H9 (cell line): ENCODE measurements around the gene SELENOV. TPM values are rescaled to one million over a fixed set of nuclear protein-coding genes. Genes with fewer than 3 reads are reported as not detected.

Experiments
- DNase-seq: peaks from one replicate; pipeline ENCODE4 v3.0.0-alpha.2; 2017
- H2AFZ ChIP-seq: one replicate; pipeline ENCODE4 v1.6.1; 2013; ENCODE audit warnings: mild to moderate bottlenecking, low read length, control low read depth, moderate library complexity
- H2AK5ac ChIP-seq: 2 replicates; pipeline ENCODE4 v1.6.1; 2013; ENCODE audit warnings: low read length, control low read depth, mixed read lengths; ENCODE audit not compliant: insufficient read length
- H2BK120ac ChIP-seq: one replicate; pipeline ENCODE4 v1.6.1; 2013; ENCODE audit warnings: low read depth, mild to moderate bottlenecking, low read length, control low read depth, inconsistent platforms; ENCODE audit not compliant: poor library complexity, severe bottlenecking
- H2BK12ac ChIP-seq: 2 replicates; pipeline ENCODE4 v1.6.1; 2013; ENCODE audit warnings: low read length, control low read depth, mixed read lengths, low read depth; ENCODE audit not compliant: insufficient read length
- H2BK15ac ChIP-seq: 2 replicates; pipeline ENCODE4 v1.6.1; 2013; ENCODE audit warnings: low read depth, low read length, control low read depth
- H2BK20ac ChIP-seq: one replicate; pipeline ENCODE4 v1.6.1; 2013; ENCODE audit warnings: low read depth, mild to moderate bottlenecking, low read length, control low read depth, inconsistent platforms; ENCODE audit not compliant: poor library complexity, severe bottlenecking
- H2BK5ac ChIP-seq: 2 replicates; pipeline ENCODE4 v1.6.1; 2013; ENCODE audit warnings: low read length, control low read depth, mixed read lengths; ENCODE audit not compliant: insufficient read length
- H3K14ac ChIP-seq: 2 replicates; pipeline ENCODE4 v1.6.1; 2013; ENCODE audit warnings: low read length, control low read depth; ENCODE audit not compliant: insufficient read depth
- H3K18ac ChIP-seq: 2 replicates; pipeline ENCODE4 v1.6.1; 2013; ENCODE audit warnings: low read depth, mild to moderate bottlenecking, mixed read lengths, low read length, control low read depth; ENCODE audit not compliant: insufficient read length
- H3K23ac ChIP-seq: 2 replicates; pipeline ENCODE4 v1.6.1; 2013; ENCODE audit warnings: low read length, control low read depth, mixed read lengths, low read depth; ENCODE audit not compliant: insufficient read length
- H3K23me2 ChIP-seq: 2 replicates; pipeline ENCODE4 v1.6.1; 2013; ENCODE audit warnings: low read depth, mild to moderate bottlenecking, mixed read lengths, low read length, control low read depth; ENCODE audit not compliant: insufficient read length, poor library complexity, severe bottlenecking
- H3K27ac ChIP-seq: 2 replicates; pipeline ENCODE4 v1.5.1; 2013; ENCODE audit warnings: low read length, control low read depth, mixed read lengths, low read depth; ENCODE audit not compliant: insufficient read length
- H3K27me3 ChIP-seq: 2 replicates; pipeline ENCODE4 v1.6.1; 2013; ENCODE audit warnings: low read length, control low read depth, inconsistent platforms; ENCODE audit not compliant: insufficient read depth
- H3K4ac ChIP-seq: 2 replicates; pipeline ENCODE4 v1.6.1; 2013; ENCODE audit warnings: low read depth, mild to moderate bottlenecking, control low read depth, inconsistent platforms, low read length, moderate library complexity
- H3K4me1 ChIP-seq: 2 replicates; pipeline ENCODE4 v1.6.1; 2013; ENCODE audit warnings: low read length, control low read depth, inconsistent platforms; ENCODE audit not compliant: insufficient read depth
- H3K4me2 ChIP-seq: 2 replicates; pipeline ENCODE4 v1.6.1; 2013; ENCODE audit warnings: low read length, control low read depth, mixed read lengths; ENCODE audit not compliant: insufficient read length, insufficient read depth
- H3K56ac ChIP-seq: 2 replicates; pipeline ENCODE4 v1.6.1; 2013; ENCODE audit warnings: low read depth, mild to moderate bottlenecking, mixed read lengths, low read length, control low read depth; ENCODE audit not compliant: insufficient read length
- H3K79me1 ChIP-seq: 2 replicates; pipeline ENCODE4 v1.6.1; 2013; ENCODE audit warnings: low read depth, mild to moderate bottlenecking, moderate library complexity, low read length, control low read depth, inconsistent platforms; ENCODE audit not compliant: insufficient read depth, poor library complexity, severe bottlenecking
- H3K79me2 ChIP-seq: 2 replicates; pipeline ENCODE4 v1.6.1; 2013; ENCODE audit warnings: low read length, control low read depth, inconsistent platforms; ENCODE audit not compliant: insufficient read depth
- H3K9ac ChIP-seq: 2 replicates; pipeline ENCODE4 v1.6.1; 2013; ENCODE audit warnings: low read length, control low read depth, mixed read lengths; ENCODE audit not compliant: insufficient read length; ENCODE audit errors: extremely low read depth
- H3K9me3 ChIP-seq: one replicate; pipeline ENCODE4 v1.6.1; 2013; ENCODE audit warnings: low read depth, low read length, inconsistent platforms; ENCODE audit not compliant: control insufficient read depth
- H3T11ph ChIP-seq: one replicate; pipeline ENCODE4 v1.6.1; 2013; ENCODE audit warnings: mild to moderate bottlenecking, low read length, control low read depth, inconsistent platforms
- H4K20me1 ChIP-seq: one replicate; pipeline ENCODE4 v1.6.1; 2013; ENCODE audit not compliant: control insufficient read depth, insufficient read length, insufficient read depth
- H4K5ac ChIP-seq: 2 replicates; pipeline ENCODE4 v1.6.1; 2013; ENCODE audit warnings: low read depth, mild to moderate bottlenecking, mixed read lengths, low read length, control low read depth; ENCODE audit not compliant: insufficient read length
- H4K8ac ChIP-seq: replicated peaks from 2 replicates; pipeline ENCODE4 v1.6.1; 2013; ENCODE audit warnings: low read length, control low read depth, mixed read lengths, low read depth; ENCODE audit not compliant: insufficient read length
- H4K91ac ChIP-seq: 2 replicates; pipeline ENCODE4 v1.6.1; 2013; ENCODE audit warnings: low read depth, mild to moderate bottlenecking, moderate library complexity, mixed read lengths, low read length, control low read depth; ENCODE audit not compliant: insufficient read length
- H3K27ac Mint-ChIP-seq, 3 experiments: 2 replicates in 2 of 3; 3 replicates in 1 of 3; pipeline ENCODE4 v1.8.0; 2020 to 2021; ENCODE audit warnings: mixed read lengths in 3 of 3, mild to moderate bottlenecking in 1 of 3, moderate library complexity in 1 of 3
- H3K27me3 Mint-ChIP-seq: 2 replicates; pipeline ENCODE4 v1.8.0; 2021; ENCODE audit warnings: low read depth, mild to moderate bottlenecking, moderate library complexity, mixed read lengths
- H3K36me3 Mint-ChIP-seq, 3 experiments: 2 replicates in 2 of 3; 3 replicates in 1 of 3; pipeline ENCODE4 v1.8.0; 2020 to 2021; ENCODE audit warnings: low read depth in 3 of 3, mixed read lengths in 3 of 3; ENCODE audit not compliant: insufficient read depth in 1 of 3
- H3K4me1 Mint-ChIP-seq, 2 experiments: 2 replicates each; pipeline ENCODE4 v1.8.0; 2020; ENCODE audit warnings: mixed read lengths in 2 of 2
- H3K4me3 Mint-ChIP-seq, 2 experiments: 2 replicates in 1 of 2; 3 replicates in 1 of 2; pipeline ENCODE4 v1.8.0; 2020 to 2021; ENCODE audit warnings: mild to moderate bottlenecking in 2 of 2, mixed read lengths in 2 of 2, moderate library complexity in 1 of 2
- H3K9me3 Mint-ChIP-seq, 2 experiments: 2 replicates in 1 of 2; 3 replicates in 1 of 2; pipeline ENCODE4 v1.8.0; 2020; ENCODE audit warnings: mild to moderate bottlenecking in 2 of 2, mixed read lengths in 2 of 2, moderate library complexity in 1 of 2
- WGBS: extraction: QIAGEN DNeasy Blood & Tissue Kit; methylation state at CpG from one replicate; pipeline ENCODE4 v1.1.7; 2013; ENCODE audit warnings: missing lambda C conversion rate, low lambda C conversion rate, mixed read lengths; ENCODE audit not compliant: insufficient read length; ENCODE audit errors: extremely low coverage; 5-methylcytosine and 5-hydroxymethylcytosine counted together
- total RNA-seq: library from RNA; stranded (reverse); gene quantifications from 2 replicates; pipeline ENCODE4 v1.2.1, GENCODE V29; 2021
- TF ChIP-seq, protein P1 (sequence below): fragments of 200-600 bp; sonication (generic); conservative IDR thresholded peaks from 3 replicates; pipeline ENCODE4 v1.8.0; 2021; ENCODE audit warnings: antibody characterized with exemption, mild to moderate bottlenecking

Gene SELENOV
- total RNA-seq, 1 experiment from 2014 or later: 6.9 TPM

DNA sequence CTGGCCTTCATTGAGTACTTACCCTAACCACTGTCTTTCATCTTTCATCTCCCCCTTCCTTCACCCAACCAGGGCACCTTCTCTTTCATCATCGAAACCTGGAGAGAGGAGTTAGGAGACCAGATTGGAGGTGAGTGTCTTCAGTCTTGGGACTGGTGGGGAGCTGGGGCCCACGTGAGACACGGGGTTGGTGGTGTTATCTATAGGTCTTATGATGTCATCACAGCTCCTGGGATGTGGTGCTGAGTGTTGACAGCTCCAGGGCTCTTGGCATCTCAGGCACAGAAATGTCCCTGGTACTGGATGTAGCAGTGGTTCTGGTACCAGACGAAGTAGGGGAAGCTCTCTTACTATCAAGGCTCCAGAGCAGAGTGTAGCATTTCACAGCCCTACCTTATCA is 14.4 kb upstream of the SELENOV start:
- Histone ChIP-seq H3K4me2 (no peak overlapping the region), H3K56ac (no peak overlapping the region), H3K23me2 (peaks cover 10% of the 10 kb centered on the region), H2BK15ac (no peak overlapping the region), H4K8ac (no peak overlapping the region), H2AFZ (no peak overlapping the region), H3K9me3 (no peaks in the 10 kb centered on the region), H3K79me2 (no peaks in the 10 kb centered on the region), H2BK12ac (no peak overlapping the region), H3K27ac (no peak overlapping the region), H3T11ph (no peak overlapping the region), H2BK120ac (no peak overlapping the region), H3K4ac (no peak overlapping the region), H4K91ac (no peak overlapping the region), H3K14ac (no peak overlapping the region), H2BK20ac (no peak overlapping the region), H4K5ac (no peak overlapping the region), H2BK5ac (no peak overlapping the region), H4K20me1 (no peaks in the 10 kb centered on the region), H3K18ac (no peak overlapping the region), H3K9ac (no peak overlapping the region), H2AK5ac (no peak overlapping the region), H3K79me1 (no peaks in the 10 kb centered on the region), H3K23ac (no peak overlapping the region), H3K27me3 (peaks cover 8% of the 10 kb centered on the region; the same call in 1 of the 2 replicates), H3K4me1 (no peaks in the 10 kb centered on the region)
- TF ChIP-seq, protein P1, sequence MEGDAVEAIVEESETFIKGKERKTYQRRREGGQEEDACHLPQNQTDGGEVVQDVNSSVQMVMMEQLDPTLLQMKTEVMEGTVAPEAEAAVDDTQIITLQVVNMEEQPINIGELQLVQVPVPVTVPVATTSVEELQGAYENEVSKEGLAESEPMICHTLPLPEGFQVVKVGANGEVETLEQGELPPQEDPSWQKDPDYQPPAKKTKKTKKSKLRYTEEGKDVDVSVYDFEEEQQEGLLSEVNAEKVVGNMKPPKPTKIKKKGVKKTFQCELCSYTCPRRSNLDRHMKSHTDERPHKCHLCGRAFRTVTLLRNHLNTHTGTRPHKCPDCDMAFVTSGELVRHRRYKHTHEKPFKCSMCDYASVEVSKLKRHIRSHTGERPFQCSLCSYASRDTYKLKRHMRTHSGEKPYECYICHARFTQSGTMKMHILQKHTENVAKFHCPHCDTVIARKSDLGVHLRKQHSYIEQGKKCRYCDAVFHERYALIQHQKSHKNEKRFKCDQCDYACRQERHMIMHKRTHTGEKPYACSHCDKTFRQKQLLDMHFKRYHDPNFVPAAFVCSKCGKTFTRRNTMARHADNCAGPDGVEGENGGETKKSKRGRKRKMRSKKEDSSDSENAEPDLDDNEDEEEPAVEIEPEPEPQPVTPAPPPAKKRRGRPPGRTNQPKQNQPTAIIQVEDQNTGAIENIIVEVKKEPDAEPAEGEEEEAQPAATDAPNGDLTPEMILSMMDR: no peak
- peaks cover 9 to 15% of the 10 kb centered on the region in 2 experiments for H3K4me1 Mint-ChIP-seq
- peaks cover 4 to 9% of the 10 kb centered on the region in 2 experiments for H3K9me3 Mint-ChIP-seq
- no peak overlapping the region for H3K27ac Mint-ChIP-seq
- H3K36me3 Mint-ChIP-seq: peaks cover 0 to 15% (median 1%) of the 10 kb centered on the region in 3 experiments; a peak in 3 of 7 replicates
- peaks cover 90% of the 10 kb centered on the region for H3K27me3 Mint-ChIP-seq
- peak overlapping the region in 1 of 2 experiments; percentile 47; a peak in 2 of 5 replicates for H3K4me3 Mint-ChIP-seq
- no peak for DNase-seq
- no CpG with 5 or more reads among the region's 4 CpGs for WGBS
